ENCODE results near the gene TMEM169.

TMEM169 gene

DNA sequence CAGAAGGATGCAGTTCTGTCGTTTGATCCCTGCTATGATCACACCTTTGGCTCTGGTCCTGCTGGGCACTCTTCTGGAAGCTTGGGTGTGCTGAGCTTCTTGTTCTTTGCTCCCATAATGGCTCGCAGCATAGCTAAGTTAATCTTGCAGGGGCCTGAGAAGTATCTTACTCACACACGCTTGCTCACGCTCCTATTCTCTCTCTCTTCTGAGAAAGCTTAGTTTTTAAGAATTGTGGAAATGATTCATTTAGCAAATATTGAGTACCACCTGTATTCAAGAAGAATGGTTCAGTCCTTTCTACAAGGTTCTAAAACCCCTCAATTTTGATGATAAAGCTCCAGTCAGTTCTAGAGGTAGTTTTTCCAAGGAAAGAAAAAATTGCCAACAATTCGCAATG is 68.0 kb downstream of the TMEM169 start:
- Histone ChIP-seq H3K27ac (ENCODE audit: extremely low read depth, low read depth, low read length) (no peak overlapping the region), H3K4me3 (ENCODE audit: low read depth, low read length) (no peak overlapping the region), H3K4me1 (ENCODE audit: control insufficient read depth, insufficient read depth, low read length) (no peaks in the 10 kb centered on the region), H3K36me3 (ENCODE audit: control insufficient read depth in 2 of 2, insufficient read depth in 1 of 2, low read length in 2 of 2) (peaks cover 48 to 100% of the 10 kb centered on the region in 2 experiments), H3K9me3 (ENCODE audit: control insufficient read depth, insufficient read depth, low read depth, low read length) (no peaks in the 10 kb centered on the region)
- TF ChIP-seq ZNF248 (tag by site-specific recombination; IDR thresholded peaks at IDR 0.05): no peak
- TF ChIP-seq ZNF830 (tag by site-specific recombination; IDR thresholded peaks at IDR 0.05; ENCODE audit: low read depth): no peak
- ChIA-PET POLR2A (no interaction called here), CTCF (interaction anchor here (0.5 to 0.7 kb wide), 2 partner anchors 159 to 316 kb away, joined by 3 read pairs; no protein-coding TSS in a partner anchor)

GRCh38 chr2:216151313-216152025 is 69.8 kb downstream of the TMEM169 start:
- Histone ChIP-seq H3K36me3 (ENCODE audit: control insufficient read depth in 2 of 2, insufficient read depth in 1 of 2, low read length in 2 of 2) (peaks cover 45 to 100% of the 10 kb centered on the region in 2 experiments), H3K4me1 (ENCODE audit: control insufficient read depth, insufficient read depth, low read length) (no peaks in the 10 kb centered on the region), H3K9me3 (ENCODE audit: control insufficient read depth, insufficient read depth, low read depth, low read length) (no peaks in the 10 kb centered on the region), H3K27ac (ENCODE audit: extremely low read depth, low read depth, low read length) (no peak overlapping the region), H3K4me3 (ENCODE audit: low read depth, low read length) (no peak overlapping the region)
- CTCF ChIA-PET: no interaction called here
- TF ChIP-seq ZNF24 (tag by site-specific recombination; IDR thresholded peaks at IDR 0.05) (no peak), ZNF654 (tag by site-specific recombination; IDR thresholded peaks at IDR 0.05; ENCODE audit: low read depth) (peak; percentile 7; the same call in 1 of the 2 replicates)
- TF ChIP-seq, protein P1, sequence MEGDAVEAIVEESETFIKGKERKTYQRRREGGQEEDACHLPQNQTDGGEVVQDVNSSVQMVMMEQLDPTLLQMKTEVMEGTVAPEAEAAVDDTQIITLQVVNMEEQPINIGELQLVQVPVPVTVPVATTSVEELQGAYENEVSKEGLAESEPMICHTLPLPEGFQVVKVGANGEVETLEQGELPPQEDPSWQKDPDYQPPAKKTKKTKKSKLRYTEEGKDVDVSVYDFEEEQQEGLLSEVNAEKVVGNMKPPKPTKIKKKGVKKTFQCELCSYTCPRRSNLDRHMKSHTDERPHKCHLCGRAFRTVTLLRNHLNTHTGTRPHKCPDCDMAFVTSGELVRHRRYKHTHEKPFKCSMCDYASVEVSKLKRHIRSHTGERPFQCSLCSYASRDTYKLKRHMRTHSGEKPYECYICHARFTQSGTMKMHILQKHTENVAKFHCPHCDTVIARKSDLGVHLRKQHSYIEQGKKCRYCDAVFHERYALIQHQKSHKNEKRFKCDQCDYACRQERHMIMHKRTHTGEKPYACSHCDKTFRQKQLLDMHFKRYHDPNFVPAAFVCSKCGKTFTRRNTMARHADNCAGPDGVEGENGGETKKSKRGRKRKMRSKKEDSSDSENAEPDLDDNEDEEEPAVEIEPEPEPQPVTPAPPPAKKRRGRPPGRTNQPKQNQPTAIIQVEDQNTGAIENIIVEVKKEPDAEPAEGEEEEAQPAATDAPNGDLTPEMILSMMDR (tag by site-specific recombination; IDR thresholded peaks at IDR 0.05): peak; percentile 8; the same call in 1 of the 2 replicates
- POLR2A ChIA-PET: no interaction called here

All from HEK293 (cell line).